Measurements from ENCODE around the gene HSPBP1.

DNA sequence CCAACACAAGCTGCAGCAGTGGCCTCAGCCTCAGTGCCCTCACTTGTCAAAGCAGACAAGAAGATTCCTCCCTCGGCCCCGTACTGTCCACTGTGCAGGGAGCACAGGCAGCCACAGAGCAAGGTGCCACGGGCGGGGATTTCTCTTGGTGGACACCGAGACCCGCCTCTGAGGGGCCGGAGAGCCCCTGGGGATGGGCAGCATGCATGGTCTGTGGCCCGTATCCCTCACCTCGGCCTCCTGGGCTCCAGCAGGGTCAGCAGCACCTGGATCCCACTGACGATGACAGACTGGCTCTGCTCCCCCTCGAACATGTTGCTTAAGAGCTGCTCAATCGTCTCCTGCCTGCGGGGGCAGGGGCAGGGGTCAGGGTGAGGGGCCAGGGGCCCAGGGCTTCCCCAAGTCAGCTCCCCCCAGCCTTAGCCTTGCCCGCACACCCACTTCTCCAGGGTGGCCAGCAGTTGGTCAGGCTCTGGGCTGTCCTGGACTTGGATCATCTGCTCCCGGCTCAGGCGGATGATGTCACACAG is 37.9 kb downstream of the HSPBP1 start:
- TF ChIP-seq ZNF146 (tag by site-specific recombination; IDR thresholded peaks at IDR 0.05) (no peak), HOXC10 (CRISPR knock-in tag; IDR thresholded peaks at IDR 0.05) (no peak), MZF1 (tag by site-specific recombination; IDR thresholded peaks at IDR 0.05; ENCODE audit: borderline replicate concordance) (no peak), ZXDB (tag by site-specific recombination; IDR thresholded peaks at IDR 0.05) (no peak), ZNF785 (tag by site-specific recombination; IDR thresholded peaks at IDR 0.05) (no peak)
- TF ChIP-seq, protein P1, sequence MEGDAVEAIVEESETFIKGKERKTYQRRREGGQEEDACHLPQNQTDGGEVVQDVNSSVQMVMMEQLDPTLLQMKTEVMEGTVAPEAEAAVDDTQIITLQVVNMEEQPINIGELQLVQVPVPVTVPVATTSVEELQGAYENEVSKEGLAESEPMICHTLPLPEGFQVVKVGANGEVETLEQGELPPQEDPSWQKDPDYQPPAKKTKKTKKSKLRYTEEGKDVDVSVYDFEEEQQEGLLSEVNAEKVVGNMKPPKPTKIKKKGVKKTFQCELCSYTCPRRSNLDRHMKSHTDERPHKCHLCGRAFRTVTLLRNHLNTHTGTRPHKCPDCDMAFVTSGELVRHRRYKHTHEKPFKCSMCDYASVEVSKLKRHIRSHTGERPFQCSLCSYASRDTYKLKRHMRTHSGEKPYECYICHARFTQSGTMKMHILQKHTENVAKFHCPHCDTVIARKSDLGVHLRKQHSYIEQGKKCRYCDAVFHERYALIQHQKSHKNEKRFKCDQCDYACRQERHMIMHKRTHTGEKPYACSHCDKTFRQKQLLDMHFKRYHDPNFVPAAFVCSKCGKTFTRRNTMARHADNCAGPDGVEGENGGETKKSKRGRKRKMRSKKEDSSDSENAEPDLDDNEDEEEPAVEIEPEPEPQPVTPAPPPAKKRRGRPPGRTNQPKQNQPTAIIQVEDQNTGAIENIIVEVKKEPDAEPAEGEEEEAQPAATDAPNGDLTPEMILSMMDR (tag by site-specific recombination; IDR thresholded peaks at IDR 0.05), result no peak

All from HEK293 (cell line).